HG03095 (cell line): ENCODE data around the gene ABHD17A.
"Not testable (repeated sequence)": the region's sequence is repeated elsewhere in the genome, so short reads cannot be mapped to it uniquely, and the experiment has no call there.

Experiments
- ATAC-seq: cut with Tn5 transposase; IDR thresholded peaks from one replicate; pipeline ENCODE4 v1.9.1; 2021; ENCODE audit warnings: moderate library complexity; ENCODE audit not compliant: unreplicated experiment

ABHD17A gene

DNA sequence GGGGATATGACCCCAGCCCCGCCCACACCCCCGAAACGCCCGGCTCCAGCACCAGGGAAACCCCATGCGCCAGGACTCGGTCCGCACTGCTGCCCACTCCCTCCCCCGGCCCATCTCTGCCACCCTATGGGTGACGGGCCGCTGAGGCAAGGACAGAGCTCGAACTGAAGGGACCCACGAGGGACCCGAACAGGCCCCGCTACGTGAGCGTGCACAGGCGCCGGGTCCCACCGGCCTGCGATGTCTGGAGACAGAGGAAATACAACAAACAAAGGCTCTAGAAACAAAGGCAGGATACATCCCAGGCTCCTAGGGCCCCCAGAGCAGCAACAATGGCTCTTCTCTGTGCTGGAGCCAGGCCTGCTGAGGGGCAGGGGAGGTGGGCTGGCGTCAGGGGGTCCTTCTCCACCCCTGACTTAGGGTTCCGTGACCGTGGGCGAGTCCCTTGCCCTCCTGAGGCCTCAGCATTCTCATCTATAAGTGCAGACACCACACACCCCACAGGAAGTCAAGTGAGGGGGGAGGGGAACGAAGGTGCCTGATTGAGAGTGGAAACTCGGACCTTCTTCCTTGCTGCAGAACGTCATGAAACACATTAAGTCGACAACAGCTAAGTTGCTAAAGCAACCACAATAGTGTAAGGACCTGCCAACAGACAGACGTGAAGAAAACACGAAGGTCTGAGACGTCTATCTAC, 3.1 kb downstream of the ABHD17A start:
- no peak for ATAC-seq

DNA sequence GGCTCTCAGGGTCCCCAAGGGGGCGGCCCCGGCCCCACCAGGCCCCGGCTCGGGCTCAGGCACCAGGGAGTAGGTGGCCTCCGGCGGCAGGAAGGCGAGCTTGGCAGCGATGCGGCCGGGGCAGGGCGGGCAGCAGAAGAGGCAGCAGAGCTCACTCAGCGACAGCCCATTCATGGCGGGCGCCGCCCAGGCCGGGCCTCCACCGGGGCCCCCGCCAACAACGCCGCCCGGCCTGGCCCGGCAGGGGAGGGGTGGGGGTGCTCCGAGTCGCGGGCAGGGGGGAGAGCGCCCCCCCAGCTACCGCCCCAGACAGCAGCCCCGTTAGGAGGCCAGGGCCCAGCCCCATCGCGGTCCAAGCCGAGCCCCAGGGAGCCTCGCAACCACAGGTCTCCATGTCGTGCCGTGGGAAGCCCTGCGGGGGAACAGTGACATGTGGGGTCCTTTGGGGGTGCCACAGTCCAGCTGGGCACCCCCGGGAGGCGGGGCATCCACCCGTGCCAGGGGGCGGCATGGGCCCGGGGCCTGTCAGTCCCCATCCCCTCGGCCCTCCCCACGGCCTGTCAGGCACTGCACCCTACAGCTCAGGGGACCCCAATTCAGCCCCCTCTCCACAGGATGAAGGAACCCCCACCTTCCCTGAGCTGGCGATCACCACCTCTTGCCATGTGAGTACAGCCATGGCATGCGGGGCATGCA, 3.8 kb downstream of the ABHD17A start:
- ATAC-seq = not testable (repeated sequence)

DNA sequence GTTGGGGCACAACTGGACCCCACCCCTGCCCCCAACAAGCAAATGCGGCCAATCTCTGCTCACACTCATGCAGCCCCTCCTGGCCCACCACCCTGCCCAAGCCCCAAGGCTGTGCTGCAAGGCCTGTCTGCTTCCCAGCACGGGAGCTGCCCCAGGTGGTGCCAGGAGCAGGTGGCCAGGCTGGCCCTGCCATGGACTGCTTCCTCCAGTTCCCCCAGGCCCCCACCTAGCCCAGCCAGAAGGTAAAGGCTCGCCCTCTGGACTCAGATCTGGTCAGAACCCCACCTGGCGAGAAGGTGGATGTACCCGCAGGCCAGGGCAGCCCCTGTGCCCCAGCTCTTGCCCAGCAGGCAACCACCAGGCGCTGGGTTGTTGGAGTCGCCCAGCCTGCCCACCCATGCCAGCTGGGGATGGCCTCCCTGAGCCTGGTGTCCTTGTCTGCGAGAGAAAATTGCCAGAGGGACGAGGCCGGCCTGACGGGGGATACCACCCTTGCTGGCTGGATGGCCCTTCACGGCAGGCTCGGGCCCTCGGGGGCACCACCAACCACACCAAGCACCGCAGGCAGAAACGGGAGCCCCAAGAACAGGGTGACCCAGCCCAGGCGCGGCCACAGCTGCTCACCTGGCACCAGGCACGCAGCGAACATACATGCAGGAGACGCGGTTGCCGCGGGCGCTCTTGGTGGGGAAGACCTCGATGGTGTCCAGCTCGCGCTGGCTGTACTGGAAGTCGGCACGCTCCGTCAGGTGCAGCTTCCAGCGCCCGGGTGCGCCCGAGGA, 4.5 kb downstream of the ABHD17A start:
- ATAC-seq = no peak

GRCh38 chr19:1879982-1880381, 5.3 kb downstream of the ABHD17A start:
- ATAC-seq = not testable (repeated sequence)

DNA sequence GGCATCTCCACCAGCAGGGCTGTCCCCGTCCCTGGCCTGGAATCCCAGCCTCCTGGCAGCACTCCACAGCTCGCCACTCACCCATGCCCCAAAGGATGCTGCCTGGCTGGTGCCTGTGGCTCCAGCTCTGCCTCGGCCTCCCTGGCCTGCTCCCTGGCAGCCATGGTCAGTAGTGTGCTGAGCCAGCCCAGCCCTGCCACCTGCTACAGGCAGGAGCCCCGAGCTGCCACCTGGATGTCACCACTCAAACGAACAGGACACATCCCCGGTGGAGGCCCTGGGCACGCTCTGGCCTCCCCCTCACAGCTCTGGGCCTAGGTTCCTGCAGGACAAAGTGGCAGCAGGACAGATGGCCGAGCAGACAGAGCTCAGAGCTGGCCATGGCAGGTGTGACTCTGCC, 6.7 kb downstream of the ABHD17A start:
- ATAC-seq = not testable (repeated sequence)

DNA sequence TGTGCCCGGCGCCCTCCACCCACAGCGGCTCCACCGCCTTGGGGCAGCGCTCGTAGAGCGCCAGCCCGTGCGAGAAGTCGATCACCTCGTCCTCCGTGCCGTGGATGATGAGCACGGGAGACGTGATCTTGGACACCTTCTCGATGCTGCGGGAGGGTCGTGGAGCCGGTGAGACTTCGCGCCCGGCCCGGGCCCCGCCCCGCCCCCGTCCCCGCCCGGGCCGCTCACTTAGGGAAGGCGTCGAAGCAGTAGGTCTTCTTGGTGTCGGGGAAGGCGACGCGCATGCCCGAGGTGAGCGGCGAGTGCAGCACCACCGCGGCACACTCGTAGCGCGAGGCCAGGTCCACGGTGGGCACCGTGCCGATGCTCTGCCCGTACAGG, 8.0 kb downstream of the ABHD17A start:
- ATAC-seq = not testable (repeated sequence)

- ATAC-seq = not testable (repeated sequence)
Observed at GRCh38 chr19:1876496-1877279, 8.6 kb downstream of the ABHD17A start.

- peak; percentile 64 for ATAC-seq
Observed at GRCh38 chr19:1875646-1876495, 9.4 kb downstream of the ABHD17A start.

DNA sequence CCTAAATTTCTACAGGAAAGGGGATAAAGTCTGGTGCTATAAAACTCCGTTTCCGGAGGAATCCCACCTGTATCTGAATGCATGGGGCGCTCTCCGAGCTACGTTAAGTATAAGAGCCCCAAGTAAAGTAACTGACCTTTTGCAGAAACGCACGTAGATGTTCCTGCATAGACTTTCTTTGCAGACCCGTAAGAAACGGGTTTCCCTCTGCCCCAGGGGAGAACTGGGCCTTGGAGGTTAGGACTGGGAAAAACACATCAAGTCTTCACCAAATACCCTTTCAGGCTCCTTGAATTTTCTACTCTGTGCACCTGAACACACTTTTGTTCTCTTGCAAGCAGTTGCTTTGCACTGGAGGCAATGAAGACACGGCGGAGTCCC, 10.0 kb downstream of the ABHD17A start:
- not testable (repeated sequence) for ATAC-seq

- ATAC-seq = no peak
Observed at GRCh38 chr19:1874554-1875185, 10.6 kb downstream of the ABHD17A start.

DNA sequence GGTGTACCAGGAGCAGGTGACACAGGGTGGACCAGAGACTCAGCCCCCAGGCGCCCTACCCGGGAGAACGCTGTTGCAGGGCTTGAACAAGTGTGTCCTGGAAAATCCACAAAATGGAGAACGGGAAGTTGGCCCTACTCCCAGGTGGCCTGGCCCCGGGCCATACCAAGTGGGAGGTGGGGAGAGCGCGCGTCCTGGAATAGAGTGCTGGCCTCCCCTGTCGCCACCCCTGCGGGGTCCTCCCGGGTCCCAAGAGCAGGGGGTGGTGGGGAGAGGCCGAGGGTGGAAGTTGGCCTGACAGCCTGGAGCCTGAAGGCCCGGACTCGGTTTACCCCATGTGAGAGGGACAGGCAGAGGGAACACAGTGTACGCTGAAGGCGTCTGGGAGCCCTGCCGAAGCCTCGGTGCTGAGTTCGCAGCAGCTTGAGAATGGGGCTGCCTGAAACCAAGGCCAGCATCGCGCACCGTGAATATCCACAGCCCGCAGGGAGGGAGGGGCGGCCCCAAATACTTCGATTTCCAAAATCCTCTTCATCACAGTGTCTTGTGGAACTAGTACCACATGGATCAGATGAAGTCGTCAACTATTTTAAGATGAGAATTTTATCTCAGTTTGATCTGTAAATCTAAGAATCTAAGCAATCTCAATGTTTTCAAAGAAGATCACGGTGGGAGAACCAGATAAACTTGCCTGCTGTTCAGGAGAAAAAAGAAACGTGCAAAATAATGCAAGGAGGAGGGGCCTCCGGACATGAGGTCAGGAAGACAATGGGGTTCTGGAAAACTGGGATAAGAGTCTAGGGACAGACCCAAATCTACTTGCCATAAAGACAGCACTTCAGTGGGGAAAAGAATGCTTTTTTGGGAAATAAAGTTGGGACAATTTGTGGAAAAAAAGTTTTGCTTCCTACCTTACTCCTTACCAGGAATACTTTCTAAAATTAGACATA, 11.5 kb downstream of the ABHD17A start:
- no peak for ATAC-seq

GRCh38 chr19:1872807-1873523, 12.3 kb downstream of the ABHD17A start:
- ATAC-seq = no peak

DNA sequence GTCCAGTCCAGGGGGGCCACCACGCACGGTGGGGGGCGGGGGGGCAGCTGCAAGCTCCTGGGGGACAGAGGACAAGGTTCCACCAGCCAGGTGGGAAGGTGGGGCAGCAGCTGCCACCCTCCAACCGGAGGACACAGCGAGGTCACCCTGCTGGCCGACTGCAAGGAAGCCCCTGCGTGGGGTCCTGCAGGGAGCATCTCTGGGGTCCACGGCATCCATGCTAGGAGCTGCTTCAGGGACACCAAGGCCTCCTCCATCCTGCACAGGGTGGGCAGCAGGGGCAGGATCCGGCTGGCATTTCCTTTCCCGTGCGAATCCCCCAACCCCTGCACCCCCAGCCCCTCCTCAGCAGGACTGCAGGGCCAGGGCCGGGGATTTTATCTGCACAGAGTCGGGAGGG, 13.7 kb downstream of the ABHD17A start:
- no peak for ATAC-seq

DNA sequence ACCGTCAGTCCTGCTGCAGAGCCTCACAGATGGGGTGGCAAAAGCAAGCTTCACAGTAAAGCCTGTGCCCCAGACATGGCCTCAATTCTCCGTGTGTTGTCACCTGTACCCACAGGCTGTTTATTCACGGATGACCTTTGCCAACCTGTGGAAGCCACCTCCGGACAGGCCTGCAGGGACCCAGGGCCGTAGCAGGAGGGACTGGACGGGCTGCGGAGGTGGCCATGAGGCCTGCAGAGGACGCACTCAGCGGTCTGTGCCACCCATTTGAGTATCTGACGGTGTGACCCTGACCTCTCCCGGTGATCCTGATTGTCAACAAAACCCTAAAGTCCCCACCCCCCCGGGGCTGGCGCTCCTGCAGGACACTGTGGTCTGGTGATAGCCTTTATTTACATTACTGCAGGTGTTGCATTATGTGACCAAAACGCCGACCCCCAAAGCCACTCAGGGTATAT, 14.1 kb downstream of the ABHD17A start:
- ATAC-seq = no peak

GRCh38 chr19:1868971-1869370, 16.3 kb downstream of the ABHD17A start:
- no peak for ATAC-seq

- ATAC-seq = no peak
Observed at GRCh38 chr19:1867349-1867724, 18.0 kb downstream of the ABHD17A start.

GRCh38 chr19:1866693-1867348, 18.5 kb downstream of the ABHD17A start:
- ATAC-seq = no peak
